Activated CD4-positive, alpha-beta T cell treated with anti-CD3 and anti-CD28 coated beads for 36 hours (primary cell): ENCODE measurements around the gene PDE2A. TPM values are rescaled to one million over a fixed set of nuclear protein-coding genes. Genes with fewer than 3 reads are reported as not detected.

Experiments used
- ATAC-seq: fragments of 200-7000 bp; cut with Tn5 transposase; one replicate; pipeline ENCODE4 v1.10.0; 2021; ENCODE audit warnings: mild to moderate bottlenecking, moderate library complexity
- CTCF ChIA-PET: fragments of 350-600 bp; sonication (Branson Sonifier 250); formaldehyde crosslinking; loops from one replicate; lab custom pipeline; 2021; ENCODE audit warnings: antibody characterized with exemption; lab: Charles Lee
- POLR2A ChIA-PET: fragments of 350-600 bp; sonication (Branson Sonifier 250); formaldehyde crosslinking; loops from one replicate; lab custom pipeline; 2021; ENCODE audit warnings: antibody characterized with exemption, inconsistent platforms; lab: Charles Lee
- DNase-seq: peaks from one replicate; pipeline ENCODE4 v3.0.0-alpha.2; 2020
- H3K27ac Mint-ChIP-seq: one replicate; pipeline ENCODE4 v1.8.0; 2021; ENCODE audit warnings: mixed read lengths
- H3K27me3 Mint-ChIP-seq: one replicate; pipeline ENCODE4 v1.8.0; 2021; ENCODE audit warnings: mixed read lengths
- H3K36me3 Mint-ChIP-seq: one replicate; pipeline ENCODE4 v1.8.0; 2021; ENCODE audit warnings: low read depth, mixed read lengths
- H3K4me1 Mint-ChIP-seq: one replicate; pipeline ENCODE4 v1.8.0; 2021; ENCODE audit warnings: mixed read lengths
- H3K4me3 Mint-ChIP-seq: one replicate; pipeline ENCODE4 v1.8.0; 2021; ENCODE audit warnings: mild to moderate bottlenecking, moderate library complexity, mixed read lengths
- H3K9me3 Mint-ChIP-seq: one replicate; pipeline ENCODE4 v1.8.0; 2021; ENCODE audit warnings: low read depth, mixed read lengths
- intact Hi-C, 2 experiments: fragments of 100-400 bp; cut with DNase I in 1 of 2; cut with micrococcal nuclease in 1 of 2; formaldehyde crosslinking; loops; one replicate each; pipeline versions ENCODE4 v1.14.2 to v1.15.1; 2022 to 2024; cut with DNase I, micrococcal nuclease
- total RNA-seq, 2 experiments: library from RNA; stranded (reverse); gene quantifications; one replicate each; pipeline ENCODE4 v1.2.3, GENCODE V29; 2021

Gene PDE2A
- total RNA-seq, 2 experiments from 2014 or later, result 0.30 to 0.73 TPM

- ATAC-seq (no peak), DNase-seq (no peak)
- POLR2A ChIA-PET, result interaction anchor here (0.6 kb wide), 1 partner anchor 8 kb away, joined by 5 read pairs; no protein-coding TSS in a partner anchor
- peaks cover 10% of the 10 kb centered on the region for H3K36me3 Mint-ChIP-seq
- peaks cover 42% of the 10 kb centered on the region for H3K4me1 Mint-ChIP-seq
- no peak overlapping the region for H3K4me3 Mint-ChIP-seq
- H3K27me3 Mint-ChIP-seq, result no peaks in the 10 kb centered on the region
- no peaks in the 10 kb centered on the region for H3K9me3 Mint-ChIP-seq
- no peak overlapping the region for H3K27ac Mint-ChIP-seq
- CTCF ChIA-PET, result interaction anchor here (0.6 to 1.9 kb wide), 8 partner anchors 8 to 468 kb away, joined by 3 to 6 read pairs (median 3); no protein-coding TSS in a partner anchor
- intact Hi-C loops, result no loop called here
These were observed 42.7 kb upstream of the PDE2A start for GRCh38 chr11:72716788-72717435.

- no peak overlapping the region for H3K27ac Mint-ChIP-seq
- H3K27me3 Mint-ChIP-seq, result no peaks in the 10 kb centered on the region
- ChIA-PET CTCF (interaction anchor here (0.6 to 1.9 kb wide), 5 partner anchors 9 to 469 kb away, joined by 3 to 6 read pairs (median 3); no protein-coding TSS in a partner anchor), POLR2A (interaction anchor here (0.6 kb wide), 1 partner anchor 7 kb away, joined by 5 read pairs; no protein-coding TSS in a partner anchor)
- ATAC-seq, result no peak
- intact Hi-C loops, result no loop called here
- no peak overlapping the region for H3K4me3 Mint-ChIP-seq
- DNase-seq, result no peak
- H3K9me3 Mint-ChIP-seq, result no peaks in the 10 kb centered on the region
- peaks cover 5% of the 10 kb centered on the region for H3K36me3 Mint-ChIP-seq
- H3K4me1 Mint-ChIP-seq, result peaks cover 40% of the 10 kb centered on the region
These were observed 42.1 kb upstream of the PDE2A start for GRCh38 chr11:72716290-72716689.

- no peaks in the 10 kb centered on the region for H3K9me3 Mint-ChIP-seq
- no peak for DNase-seq
- no peak overlapping the region for H3K4me3 Mint-ChIP-seq
- intact Hi-C loops, result no loop called here
- H3K36me3 Mint-ChIP-seq, result peaks cover 11% of the 10 kb centered on the region
- ChIA-PET POLR2A (no interaction called here), CTCF (no interaction called here)
- H3K27ac Mint-ChIP-seq, result no peak overlapping the region
- no peaks in the 10 kb centered on the region for H3K27me3 Mint-ChIP-seq
- H3K4me1 Mint-ChIP-seq, result peaks cover 12% of the 10 kb centered on the region
- no peak for ATAC-seq
These were observed 38.6 kb upstream of the PDE2A start for GRCh38 chr11:72712841-72713240.

- ATAC-seq, result no peak
- no peak overlapping the region for H3K4me3 Mint-ChIP-seq
- intact Hi-C loops, result no loop called here
- ChIA-PET POLR2A (no interaction called here), CTCF (no interaction called here)
- no peak for DNase-seq
- no peaks in the 10 kb centered on the region for H3K9me3 Mint-ChIP-seq
- peaks cover 12% of the 10 kb centered on the region for H3K4me1 Mint-ChIP-seq
- H3K27ac Mint-ChIP-seq, result no peak overlapping the region
- no peaks in the 10 kb centered on the region for H3K27me3 Mint-ChIP-seq
- peaks cover 12% of the 10 kb centered on the region for H3K36me3 Mint-ChIP-seq
These were observed 38.0 kb upstream of the PDE2A start for GRCh38 chr11:72712168-72712751.

- no peaks in the 10 kb centered on the region for H3K27me3 Mint-ChIP-seq
- no peak for ATAC-seq
- ChIA-PET POLR2A (no interaction called here), CTCF (no interaction called here)
- no peak overlapping the region for H3K4me3 Mint-ChIP-seq
- peaks cover 21% of the 10 kb centered on the region for H3K36me3 Mint-ChIP-seq
- H3K9me3 Mint-ChIP-seq, result no peaks in the 10 kb centered on the region
- no peak overlapping the region for H3K27ac Mint-ChIP-seq
- intact Hi-C loops, result no loop called here
- peaks cover 6% of the 10 kb centered on the region for H3K4me1 Mint-ChIP-seq
- no peak for DNase-seq
These were observed 36.9 kb upstream of the PDE2A start for GRCh38 chr11:72711141-72711540.

- Mint-ChIP-seq H3K4me1 (no peaks in the 10 kb centered on the region), H3K9me3 (no peaks in the 10 kb centered on the region), H3K36me3 (peaks cover 23% of the 10 kb centered on the region), H3K27me3 (no peaks in the 10 kb centered on the region), H3K27ac (no peak overlapping the region), H3K4me3 (no peak overlapping the region)
- CTCF ChIA-PET, result no interaction called here
- no peak for ATAC-seq
- intact Hi-C loops, result no loop called here
- POLR2A ChIA-PET, result no interaction called here
- DNase-seq, result no peak
These were observed 36.1 kb upstream of the PDE2A start for GRCh38 chr11:72710278-72710677.

GRCh38 chr11:72709478-72710238 is 35.4 kb upstream of the PDE2A start:
- intact Hi-C loops, result no loop called here
- Mint-ChIP-seq H3K4me1 (no peaks in the 10 kb centered on the region), H3K27me3 (no peaks in the 10 kb centered on the region), H3K27ac (no peak overlapping the region), H3K4me3 (no peak overlapping the region), H3K9me3 (no peaks in the 10 kb centered on the region), H3K36me3 (peaks cover 23% of the 10 kb centered on the region)
- ChIA-PET CTCF (no interaction called here), POLR2A (interaction anchor here (0.6 kb wide), 1 partner anchor 7 kb away, joined by 5 read pairs; no protein-coding TSS in a partner anchor)
- ATAC-seq (no peak), DNase-seq (no peak)

GRCh38 chr11:72707032-72707431 is 32.8 kb upstream of the PDE2A start:
- ATAC-seq, result no peak
- no peak overlapping the region for H3K27ac Mint-ChIP-seq
- ChIA-PET CTCF (no interaction called here), POLR2A (no interaction called here)
- no peaks in the 10 kb centered on the region for H3K27me3 Mint-ChIP-seq
- H3K9me3 Mint-ChIP-seq, result no peaks in the 10 kb centered on the region
- intact Hi-C loops, result no loop called here
- no peak for DNase-seq
- H3K4me1 Mint-ChIP-seq, result no peaks in the 10 kb centered on the region
- no peak overlapping the region for H3K4me3 Mint-ChIP-seq
- peaks cover 23% of the 10 kb centered on the region for H3K36me3 Mint-ChIP-seq

GRCh38 chr11:72706579-72706978 is 32.4 kb upstream of the PDE2A start:
- intact Hi-C loops, result no loop called here
- POLR2A ChIA-PET, result no interaction called here
- Mint-ChIP-seq H3K27me3 (no peaks in the 10 kb centered on the region), H3K4me3 (no peak overlapping the region), H3K4me1 (no peaks in the 10 kb centered on the region), H3K27ac (peak overlapping the region; percentile 42), H3K36me3 (peaks cover 26% of the 10 kb centered on the region), H3K9me3 (no peaks in the 10 kb centered on the region)
- ATAC-seq, result no peak
- CTCF ChIA-PET, result no interaction called here
- no peak for DNase-seq

GRCh38 chr11:72705442-72706365 is 31.5 kb upstream of the PDE2A start:
- POLR2A ChIA-PET, result no interaction called here
- CTCF ChIA-PET, result no interaction called here
- Mint-ChIP-seq H3K4me3 (no peak overlapping the region), H3K9me3 (no peaks in the 10 kb centered on the region), H3K27ac (no peak overlapping the region), H3K36me3 (peaks cover 29% of the 10 kb centered on the region), H3K27me3 (no peaks in the 10 kb centered on the region), H3K4me1 (no peaks in the 10 kb centered on the region)
- ATAC-seq (no peak), DNase-seq (no peak)
- intact Hi-C loops, result no loop called here

GRCh38 chr11:72704783-72705265 is 30.6 kb upstream of the PDE2A start:
- peaks cover 32% of the 10 kb centered on the region for H3K36me3 Mint-ChIP-seq
- H3K27me3 Mint-ChIP-seq, result no peaks in the 10 kb centered on the region
- no peaks in the 10 kb centered on the region for H3K9me3 Mint-ChIP-seq
- no peaks in the 10 kb centered on the region for H3K4me1 Mint-ChIP-seq
- POLR2A ChIA-PET, result no interaction called here
- DNase-seq (no peak), ATAC-seq (no peak)
- H3K4me3 Mint-ChIP-seq, result no peak overlapping the region
- no peak overlapping the region for H3K27ac Mint-ChIP-seq
- CTCF ChIA-PET, result interaction anchor here (1.5 kb wide), 1 partner anchor 474 kb away, joined by 3 read pairs; no protein-coding TSS in a partner anchor
- intact Hi-C loops, result no loop called here
